GM12872 (cell line): ENCODE results near the gene CAPN11.

Source experiments
- CTCF ChIP-seq: IDR thresholded peaks from 3 replicates; pipeline ENCODE4 v1.5.1; 2011; ENCODE audit warnings: low read depth, mild to moderate bottlenecking, low read length, moderate library complexity; ENCODE audit not compliant: insufficient read depth

CAPN11 gene

GRCh38 chr6:44116641-44117382, 41.8 kb upstream of the CAPN11 start:
- TF ChIP-seq CTCF: no peak

GRCh38 chr6:44117397-44118128, 41.1 kb upstream of the CAPN11 start:
- TF ChIP-seq CTCF: no peak

- no peak for TF ChIP-seq CTCF
Measured at GRCh38 chr6:44119704-44120262, 38.8 kb upstream of the CAPN11 start.

GRCh38 chr6:44120692-44121443, 37.8 kb upstream of the CAPN11 start:
- TF ChIP-seq CTCF: no peak

GRCh38 chr6:44122801-44123200, 35.8 kb upstream of the CAPN11 start:
- no peak for TF ChIP-seq CTCF

- no peak for TF ChIP-seq CTCF
Measured at GRCh38 chr6:44123544-44123943, 35.1 kb upstream of the CAPN11 start.

- no peak for TF ChIP-seq CTCF
Measured at GRCh38 chr6:44126320-44127149, 32.1 kb upstream of the CAPN11 start.
